Activated CD4-positive, alpha-beta T cell treated with anti-CD3 and anti-CD28 coated beads for 24 hours (primary cell): ENCODE measurements around the gene ARPIN.
"Not testable (repeated sequence)": the region's sequence is repeated elsewhere in the genome, so short reads cannot be mapped to it uniquely, and the experiment has no call there.

Experiments
- DNase-seq, 2 donors: peaks; one replicate each; pipeline ENCODE4 v3.0.0-alpha.2; 2020; ENCODE audit warnings: low read depth in 2 of 2

Gene ARPIN

DNA sequence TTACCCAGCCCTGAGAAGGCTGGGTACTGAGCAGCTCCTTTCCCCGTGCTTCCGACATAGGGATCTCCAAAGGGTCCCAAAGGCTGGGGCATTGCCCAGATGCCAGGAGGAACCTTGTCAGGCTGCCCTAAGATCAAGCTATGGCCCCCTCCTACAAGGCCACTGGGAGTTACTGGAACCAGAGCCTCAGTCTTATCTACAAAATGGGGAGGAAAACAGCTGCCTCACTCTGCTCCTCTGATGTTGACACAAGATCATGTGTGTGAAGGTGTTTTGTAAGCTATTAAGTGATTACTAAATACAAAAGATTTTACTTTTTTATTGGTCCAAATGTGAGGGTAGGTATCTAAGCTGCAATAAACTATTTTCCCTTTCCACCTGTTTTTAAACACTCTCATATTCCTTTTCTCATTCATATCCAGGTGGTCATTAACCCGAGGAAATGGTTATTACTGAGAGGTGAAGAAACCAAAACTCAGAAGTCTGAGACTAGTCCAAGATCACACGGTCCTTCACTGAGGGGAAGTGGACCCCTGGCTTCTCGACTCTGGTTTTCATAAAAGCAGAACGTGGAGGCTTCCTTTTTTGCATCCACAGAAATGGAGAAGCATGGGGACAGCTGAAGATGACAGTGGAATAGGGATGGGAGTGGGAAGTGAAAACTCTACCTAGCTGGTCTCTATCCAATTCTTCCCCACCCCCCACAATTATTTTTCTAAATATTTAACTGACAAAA is 1.7 kb downstream of the ARPIN start:
- DNase-seq: no peak

DNA sequence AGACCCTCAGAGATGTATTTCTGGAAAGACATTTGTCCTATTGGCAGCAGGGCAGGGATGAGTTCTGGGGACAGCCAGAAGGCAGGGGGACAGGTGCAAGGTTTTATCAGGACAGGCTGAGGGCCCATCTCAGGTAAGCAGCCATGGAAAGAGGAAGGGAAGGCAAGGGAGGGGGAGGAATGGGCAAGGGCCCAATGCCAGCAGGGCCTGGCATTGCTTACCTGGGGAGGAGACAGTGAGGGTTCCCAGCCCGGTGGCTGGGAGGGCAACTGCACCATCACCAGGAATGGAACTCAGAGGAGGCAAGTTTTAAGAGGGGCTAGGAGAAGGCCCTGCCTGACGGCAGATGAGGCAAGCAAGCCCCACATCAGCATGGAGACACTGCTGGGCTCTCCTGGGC is 3.1 kb downstream of the ARPIN start:
- DNase-seq: no peak

DNA sequence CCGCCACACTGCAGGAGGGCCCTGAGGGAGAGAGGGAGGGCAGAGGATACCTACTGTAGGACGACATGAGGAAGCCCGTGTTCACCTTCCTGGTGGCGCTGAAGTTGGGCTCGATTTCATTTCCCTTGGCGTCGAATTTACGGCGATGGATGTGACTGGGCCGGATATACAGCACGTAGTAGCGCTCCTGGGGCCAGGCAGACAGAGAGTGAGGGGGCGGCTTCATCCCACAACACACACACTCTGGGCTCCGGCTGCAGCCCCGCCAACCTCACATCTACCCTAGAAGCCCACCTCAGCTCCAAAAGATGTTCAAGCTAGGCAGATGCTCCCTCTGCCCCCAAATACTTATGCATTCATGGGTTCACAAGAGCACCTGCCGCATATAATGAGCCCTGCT is 4.5 kb downstream of the ARPIN start:
- no peak for DNase-seq

DNA sequence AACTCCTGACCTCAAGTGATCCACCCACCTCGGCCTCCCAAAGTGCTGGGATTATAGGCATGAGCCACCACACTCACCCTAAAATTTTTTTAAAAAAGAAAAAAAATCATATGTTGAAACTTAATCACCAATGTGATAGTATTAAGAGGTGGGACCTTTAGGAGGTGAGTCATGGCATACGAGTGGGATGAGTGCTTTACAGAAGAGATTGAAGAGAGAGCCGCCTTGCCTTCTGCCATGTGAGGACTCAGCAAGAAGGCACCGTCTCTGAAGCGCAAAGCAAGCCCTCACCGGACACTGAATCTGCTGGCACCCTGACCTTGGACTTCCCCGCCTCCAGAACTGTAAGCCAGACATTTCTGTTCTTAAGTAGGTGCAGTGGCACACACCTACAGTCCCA is 5.5 kb downstream of the ARPIN start:
- no peak for DNase-seq

DNA sequence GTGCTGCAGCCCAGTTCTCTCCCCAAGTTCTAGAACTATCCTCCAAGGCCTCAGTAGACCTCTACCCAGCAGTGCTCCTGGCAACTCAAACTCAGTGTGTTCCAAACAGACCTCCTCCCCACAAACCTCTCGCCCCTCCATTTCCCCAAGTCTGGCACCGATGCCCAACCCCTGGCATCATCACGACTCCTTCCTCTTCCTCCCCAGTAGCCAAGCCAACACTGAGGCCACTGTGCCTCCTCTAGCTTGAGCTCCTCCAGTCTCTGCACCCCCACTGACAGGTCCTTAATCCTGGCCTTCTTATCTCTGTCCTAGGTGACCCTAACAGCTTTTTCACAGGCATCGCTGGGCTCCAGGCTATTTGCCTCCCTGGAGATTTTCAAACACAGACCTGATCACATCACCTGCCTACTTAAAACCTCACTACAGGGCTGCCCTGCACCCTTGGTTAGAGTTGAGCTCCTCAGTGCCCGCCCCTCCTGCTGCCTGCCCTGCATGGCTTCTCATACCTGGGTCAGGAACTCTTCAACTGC is 6.8 kb downstream of the ARPIN start:
- DNase-seq: no peak

DNA sequence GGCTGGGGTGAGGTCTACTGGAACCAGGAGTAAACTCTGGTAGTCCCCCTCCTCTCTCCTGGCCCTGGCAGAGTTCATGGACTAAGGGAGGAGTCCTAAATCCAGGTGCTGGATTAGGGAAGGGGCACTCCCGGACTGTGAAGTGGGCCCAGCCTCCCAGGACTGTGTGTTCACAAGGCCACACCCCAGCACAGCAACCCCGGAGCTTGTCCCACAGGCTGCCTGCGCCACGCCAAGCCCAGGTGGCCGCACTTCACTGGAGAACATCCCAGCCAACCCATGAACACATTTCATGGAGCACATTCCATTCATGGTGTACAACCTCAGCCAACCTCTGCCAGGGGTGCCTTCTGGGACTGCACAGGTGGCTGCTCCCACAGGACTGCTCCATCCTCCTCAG is 8.2 kb downstream of the ARPIN start:
- no peak for DNase-seq

DNA sequence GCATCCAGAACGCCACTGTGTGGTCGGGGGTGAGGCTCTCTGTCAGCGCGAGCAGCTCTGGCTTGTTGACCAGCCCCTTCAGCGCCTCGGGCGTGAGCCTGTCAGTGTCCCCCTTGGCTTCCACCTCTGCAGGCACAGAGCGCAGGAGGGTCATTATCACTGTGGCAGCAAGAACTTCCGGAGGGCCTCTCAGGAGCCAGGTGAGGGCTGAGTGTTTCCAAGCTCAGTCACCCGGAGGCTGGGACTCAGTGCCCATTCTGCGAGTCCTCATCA is 9.0 kb downstream of the ARPIN start:
- DNase-seq: no peak

DNA sequence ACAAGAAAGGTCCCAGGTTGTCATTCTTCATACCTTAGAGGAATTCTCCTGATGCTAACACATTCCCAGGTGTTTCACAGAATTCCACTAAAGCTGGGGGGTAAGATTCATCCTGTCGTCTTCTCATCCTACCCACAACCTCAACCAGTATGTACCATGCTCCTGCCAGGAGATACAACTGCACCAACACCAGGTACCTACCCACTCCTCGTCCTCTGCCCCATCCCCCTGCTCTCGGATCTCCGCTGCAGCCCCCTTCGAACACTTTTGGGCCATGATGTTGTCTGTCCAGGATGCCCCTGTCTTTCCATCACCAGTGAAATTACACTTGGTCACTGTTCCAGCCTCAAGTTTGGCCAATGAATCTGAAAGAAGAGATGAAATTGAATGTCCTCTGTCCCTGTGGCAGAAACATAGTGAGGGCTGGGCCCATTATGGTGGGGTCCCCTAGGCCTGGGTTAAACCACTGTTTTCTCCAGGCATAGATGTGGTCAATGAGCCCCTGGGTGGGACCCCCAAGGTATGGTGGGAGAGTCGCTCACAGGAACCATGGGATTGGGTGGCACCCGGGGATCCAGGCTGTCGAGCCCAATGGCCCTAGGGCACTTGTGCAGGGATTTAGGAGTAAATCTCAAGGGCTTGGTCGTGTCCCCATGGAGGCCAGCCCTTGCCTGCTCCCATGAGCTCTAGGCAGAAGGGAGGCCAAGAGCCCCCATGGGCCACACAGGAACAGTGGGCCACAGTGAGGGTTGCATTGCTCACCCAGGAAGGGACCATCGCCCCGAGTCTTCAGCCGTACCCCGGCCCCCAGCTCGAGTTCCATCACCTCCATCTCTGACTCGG is 9.5 kb downstream of the ARPIN start:
- no peak for DNase-seq

DNA sequence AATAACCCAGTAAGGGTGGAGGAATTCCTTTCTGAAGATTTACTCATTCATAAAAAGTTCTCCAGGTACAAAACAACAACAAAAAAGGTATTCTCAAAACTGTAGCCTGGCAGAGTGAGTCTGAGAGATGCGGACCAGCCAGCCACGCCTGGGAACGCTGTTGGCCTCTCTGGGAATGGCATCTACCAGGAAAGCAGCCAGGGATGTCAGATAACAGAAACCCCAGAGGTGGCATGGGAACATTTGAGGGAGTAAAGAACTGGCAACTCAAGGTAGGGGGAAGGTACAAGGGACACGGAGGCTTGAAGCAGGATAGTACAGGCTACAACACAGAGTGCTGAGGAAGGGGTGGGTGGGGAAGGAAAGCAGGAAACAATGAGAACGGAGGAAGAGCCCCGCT is 11.9 kb downstream of the ARPIN start:
- no peak for DNase-seq

DNA sequence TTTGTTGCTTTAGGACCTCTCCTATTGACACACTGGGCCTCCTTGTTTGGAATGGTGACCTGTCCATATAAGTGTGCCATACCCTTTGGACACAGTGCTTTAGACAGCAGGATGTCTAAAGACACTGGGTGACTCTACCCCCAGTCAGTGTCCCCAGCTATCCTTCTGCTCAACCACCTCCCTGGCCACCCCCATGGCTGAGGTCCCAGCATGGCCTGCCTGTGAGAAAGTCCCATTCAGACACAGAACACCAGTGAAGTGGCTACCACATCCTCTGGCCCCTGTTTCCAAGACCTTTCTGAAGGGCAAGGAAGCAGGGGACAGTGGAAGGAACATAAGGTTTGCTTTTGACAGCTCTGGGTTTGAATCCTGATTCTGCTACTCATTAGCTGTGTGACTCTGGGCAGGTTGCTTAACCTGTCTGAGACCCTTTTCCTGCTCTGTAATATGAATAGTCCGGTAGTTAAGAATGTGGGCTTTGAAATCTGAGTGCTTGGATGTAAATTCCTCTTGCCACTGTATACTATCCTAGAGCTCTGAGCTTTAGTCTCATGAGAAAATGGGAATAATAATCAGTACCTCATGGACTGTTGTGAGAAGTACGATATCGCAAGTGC is 12.7 kb downstream of the ARPIN start:
- no peak for DNase-seq

DNA sequence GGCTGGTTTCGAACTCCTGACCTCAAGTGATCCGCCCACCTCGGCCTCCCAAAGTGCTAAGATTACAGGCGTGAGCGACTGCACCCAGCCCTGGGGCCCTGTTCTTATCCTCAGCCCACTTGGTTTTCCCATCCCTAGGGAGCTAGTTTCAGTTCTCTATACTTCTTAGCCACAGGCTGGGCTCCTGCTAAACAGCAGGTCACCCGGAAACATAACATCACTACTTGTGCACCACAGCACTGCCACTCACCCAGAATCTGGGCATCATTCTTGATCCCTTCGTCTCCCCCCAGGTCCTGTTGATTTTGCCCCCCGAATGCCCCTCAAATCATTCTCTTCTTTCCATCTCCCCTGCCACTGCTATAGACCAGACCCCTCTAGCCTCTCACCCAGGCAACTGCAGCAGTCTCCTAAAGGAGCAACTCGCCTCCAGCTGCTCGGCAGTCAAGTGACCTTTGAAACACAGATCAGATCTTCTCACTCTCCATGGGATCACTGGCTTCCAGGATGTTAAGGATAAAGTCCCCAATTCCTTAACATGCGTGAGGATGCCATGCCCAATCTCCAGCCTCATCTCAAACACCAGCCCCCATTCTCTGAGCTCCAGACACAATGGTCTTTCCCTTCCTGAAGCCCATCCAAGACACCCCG is 13.3 kb downstream of the ARPIN start:
- no peak for DNase-seq

DNA sequence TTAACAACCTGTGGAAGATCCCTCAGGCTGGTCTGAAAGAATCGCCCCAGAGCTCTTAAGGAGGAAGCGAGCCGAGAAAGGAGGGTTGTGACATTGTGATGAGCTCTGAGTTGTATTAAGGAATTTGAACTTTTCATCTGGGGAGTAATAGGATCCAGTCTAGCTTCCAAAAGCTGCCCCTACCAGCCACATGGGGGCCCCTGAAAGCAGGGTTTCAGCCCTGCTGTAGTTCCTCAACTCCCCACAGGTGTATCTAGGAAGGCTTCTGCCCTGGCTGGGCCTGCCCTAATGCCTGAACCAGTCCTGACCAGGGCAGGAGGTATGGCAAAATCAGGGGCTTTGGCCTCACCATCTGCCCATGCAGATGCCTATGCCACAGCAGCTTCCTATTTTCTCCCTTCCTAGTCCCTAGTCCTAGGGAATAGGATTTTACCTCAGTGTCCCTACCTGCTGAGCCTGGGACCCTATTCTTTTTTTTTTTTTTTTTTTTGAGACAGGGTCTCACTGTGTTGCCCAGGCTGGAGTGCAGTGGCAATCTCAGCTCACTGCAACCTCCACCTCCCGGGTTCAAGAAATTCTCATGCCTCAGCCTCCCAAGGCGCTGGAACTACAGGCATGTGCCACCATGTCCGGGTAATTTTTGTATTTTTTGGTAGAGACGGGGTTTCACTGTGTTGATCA is 14.0 kb downstream of the ARPIN start:
- DNase-seq: no peak

DNA sequence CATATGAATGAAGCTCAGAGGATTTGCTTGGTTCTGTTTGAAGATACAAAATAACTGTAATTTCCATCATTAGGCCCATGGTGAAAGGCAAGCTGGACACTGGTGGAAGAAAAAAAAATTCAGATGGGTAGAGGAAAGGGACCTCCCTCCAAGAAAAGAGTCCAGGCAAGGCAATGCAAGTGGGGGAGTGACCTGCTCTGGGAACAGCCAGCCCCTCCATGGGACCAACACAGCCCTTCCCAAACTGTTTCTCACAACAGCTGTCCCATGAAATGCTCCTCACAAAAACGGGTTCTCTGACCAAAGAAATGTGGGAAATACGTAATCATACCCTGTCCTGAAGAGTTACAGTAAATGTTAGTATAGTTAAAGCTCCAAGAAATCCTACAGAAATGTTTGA is 14.6 kb downstream of the ARPIN start:
- DNase-seq: no peak

DNA sequence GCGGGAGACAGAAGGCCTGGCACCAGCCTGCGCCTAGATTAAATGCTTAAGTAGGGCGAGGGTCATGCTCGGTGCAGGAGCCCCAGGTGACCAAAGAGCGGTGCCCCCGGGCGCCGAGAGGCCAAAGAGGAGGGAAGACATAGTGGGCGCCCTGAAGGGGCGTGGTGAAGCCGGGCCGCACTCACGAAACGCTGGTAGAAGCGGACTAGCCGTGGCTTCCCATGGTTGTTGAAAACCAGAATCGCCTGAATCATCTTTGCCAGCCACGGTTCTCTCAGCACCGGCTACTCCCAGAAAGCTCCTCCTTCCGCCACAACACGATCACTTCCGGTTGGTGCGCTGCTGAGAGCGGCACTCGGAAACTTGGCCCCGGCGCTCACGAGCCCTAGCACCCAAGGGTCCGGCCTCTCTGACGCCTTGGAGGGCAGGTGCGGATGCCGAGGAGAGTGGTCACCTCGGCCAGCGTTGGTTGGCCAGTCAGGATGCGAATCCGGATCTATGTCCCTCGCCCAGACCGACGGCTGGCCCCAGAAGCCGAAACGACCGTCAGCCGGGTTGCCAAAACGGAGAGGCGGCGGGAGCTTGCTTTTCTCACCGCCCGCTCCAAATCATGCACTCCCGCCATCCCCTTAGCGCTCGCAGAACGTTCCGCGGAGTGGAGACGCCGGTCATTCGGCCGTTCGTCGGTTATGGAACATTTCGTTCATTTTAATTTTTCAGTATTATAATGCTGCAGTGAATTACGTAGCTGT is 18.9 kb downstream of the ARPIN start, which contains the start of gene AP3S2:
TSS of gene AP3S2 (minus strand) at position 299 of the 752 bp plus-strand sequence. CDS start at position 254, 45 bp downstream.
- DNase-seq: peak; percentile 77 to 85

DNA sequence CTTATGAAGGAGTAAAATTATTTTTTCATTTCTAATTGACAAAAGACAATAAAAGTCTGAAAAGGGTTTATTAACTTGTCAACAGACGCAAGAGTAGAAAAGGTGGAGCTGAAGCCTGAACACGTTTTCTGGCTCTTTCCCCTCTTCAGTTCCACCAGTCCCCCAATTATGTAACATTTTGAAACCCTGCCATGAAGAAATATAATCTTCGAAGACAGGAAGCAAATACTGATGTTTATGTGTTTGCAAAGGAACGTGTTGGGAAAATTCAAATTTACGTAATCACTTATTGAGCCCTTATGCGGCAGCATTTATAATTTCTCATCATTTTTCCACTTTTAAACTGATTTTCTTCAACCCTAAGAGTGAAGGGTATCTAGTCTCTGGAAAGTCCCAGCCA is 19.7 kb downstream of the ARPIN start:
- DNase-seq: no peak

DNA sequence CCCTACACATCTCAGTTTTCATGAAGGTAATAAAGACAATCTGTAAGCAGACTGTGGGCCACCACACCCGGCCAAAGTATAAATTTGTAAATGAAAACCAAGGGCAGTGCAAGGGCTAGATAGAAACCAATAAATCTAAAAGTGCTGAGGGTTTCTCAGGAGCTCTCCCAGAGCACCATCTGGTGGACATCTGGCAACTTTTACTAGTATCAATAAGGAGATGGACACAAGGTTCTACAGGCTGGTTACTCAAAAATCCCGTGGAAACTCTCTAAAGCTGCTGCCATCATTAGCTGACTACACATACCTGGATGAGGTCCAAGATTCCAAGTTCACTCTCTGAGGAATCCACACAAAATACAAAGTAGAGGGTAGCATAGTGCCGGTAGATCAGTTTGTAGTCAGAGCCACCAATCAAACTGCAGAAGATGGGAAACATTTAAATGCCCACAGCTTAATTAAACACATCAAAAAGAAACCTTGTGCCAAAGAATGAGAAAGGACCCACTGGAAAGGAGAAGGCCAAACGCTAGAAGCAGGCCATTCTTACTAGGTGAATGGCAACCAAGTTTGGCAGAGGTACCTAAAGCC is 24.4 kb downstream of the ARPIN start:
- no peak for DNase-seq

DNA sequence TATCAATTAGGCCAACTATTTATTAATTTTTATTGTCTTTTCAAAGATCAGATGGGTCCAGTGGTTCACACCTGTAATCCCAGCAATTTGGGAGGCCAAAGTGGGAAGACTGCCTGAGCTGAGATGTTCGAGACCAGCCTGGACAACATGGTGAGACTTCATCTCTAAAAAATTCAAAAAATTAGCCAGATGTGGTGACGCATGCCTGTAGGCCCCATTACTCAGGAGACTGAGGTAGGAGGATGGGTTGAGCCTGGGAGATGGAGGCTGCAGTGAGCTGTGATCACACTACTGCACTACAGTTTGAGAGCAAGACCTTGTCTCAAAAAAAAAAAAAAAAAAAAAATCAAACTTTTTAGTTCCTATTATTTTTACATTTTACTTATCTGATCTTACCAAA is 27.1 kb downstream of the ARPIN start:
- DNase-seq: no peak

DNA sequence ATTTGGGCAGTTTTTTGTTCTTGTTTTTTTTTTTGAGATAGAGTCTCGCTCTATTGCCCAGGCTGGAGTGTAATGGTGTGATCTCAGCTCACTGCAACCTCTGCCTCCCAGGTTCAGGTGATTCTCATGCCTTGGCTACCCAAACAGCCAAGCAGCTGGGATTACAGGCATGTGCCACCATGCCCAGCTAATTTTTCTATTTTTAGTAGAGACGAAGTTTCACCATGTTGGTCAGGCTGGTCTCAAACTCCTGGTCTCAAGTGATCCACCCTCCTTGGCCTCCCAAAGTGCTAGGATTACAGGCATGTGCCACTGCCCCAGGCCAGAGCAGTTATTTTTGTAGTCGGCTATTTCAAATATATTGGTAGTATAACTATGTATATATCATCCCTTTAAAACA is 27.6 kb downstream of the ARPIN start:
- DNase-seq: not testable (repeated sequence)

DNA sequence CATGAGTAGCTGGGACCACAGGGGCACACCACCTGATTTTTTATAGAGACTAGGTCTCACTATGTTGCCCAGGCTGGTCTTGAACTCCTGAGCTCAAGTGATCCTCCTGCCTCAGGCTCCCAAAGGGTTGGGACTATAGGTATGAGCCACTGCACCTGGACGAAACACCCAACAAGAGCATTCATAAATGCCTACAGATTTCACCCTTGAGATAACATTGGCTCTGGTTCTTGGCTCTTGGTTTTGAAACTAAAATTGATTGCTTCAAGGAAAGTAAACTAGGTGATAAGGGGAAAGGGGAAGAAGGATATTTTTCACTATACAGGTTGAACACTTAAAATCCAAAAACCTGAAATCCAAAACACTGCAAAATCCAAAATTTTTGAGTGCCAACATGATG is 29.2 kb downstream of the ARPIN start:
- no peak for DNase-seq

DNA sequence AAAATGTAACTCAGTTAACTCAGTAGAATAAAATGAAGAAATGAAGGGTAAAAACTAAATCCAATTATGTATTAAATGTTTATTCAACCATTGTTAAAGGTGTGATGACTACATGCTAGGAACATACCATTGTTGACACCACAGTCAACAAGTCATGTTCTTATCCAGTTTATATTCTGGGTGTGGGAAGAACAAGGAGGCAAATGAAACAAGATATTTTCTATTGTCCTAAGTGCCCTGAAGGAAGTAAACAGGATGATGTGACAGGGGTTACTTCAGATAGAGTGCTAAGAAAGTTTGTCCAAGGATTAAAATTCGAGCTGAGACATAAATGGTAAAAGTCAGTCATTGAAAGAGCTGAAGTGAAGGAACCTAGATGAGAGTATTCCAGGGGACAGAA is 32.0 kb downstream of the ARPIN start:
- DNase-seq: no peak

DNA sequence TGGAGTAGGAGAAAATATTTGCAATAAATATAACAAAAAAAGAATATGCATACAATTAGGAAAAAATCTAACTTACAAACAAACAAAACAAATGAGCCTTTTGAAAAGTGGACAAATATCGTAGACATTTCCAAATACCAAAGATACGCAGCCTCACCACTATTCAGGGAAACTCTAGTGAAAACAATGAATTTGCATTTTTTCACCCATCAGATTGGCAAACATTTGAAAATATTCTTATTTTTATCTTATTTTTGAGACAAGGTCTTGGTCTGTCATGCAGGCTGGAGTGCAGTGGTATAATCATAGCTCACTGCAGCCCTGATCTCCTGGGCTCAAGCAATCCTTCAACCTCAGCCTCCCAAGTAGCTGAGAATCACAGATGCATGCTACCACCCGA is 34.4 kb downstream of the ARPIN start:
- DNase-seq: no peak
